ENCODE measurements around the gene PRODH2.
"Not testable (repeated sequence)": the region's sequence is repeated elsewhere in the genome, so short reads cannot be mapped to it uniquely, and the experiment has no call there.

PRODH2 gene

GRCh38 chr19:35842666-35843272 is 30.1 kb upstream of the PRODH2 start:
- no peak for DNase-seq (ENCODE audit: low spot score)

DNA sequence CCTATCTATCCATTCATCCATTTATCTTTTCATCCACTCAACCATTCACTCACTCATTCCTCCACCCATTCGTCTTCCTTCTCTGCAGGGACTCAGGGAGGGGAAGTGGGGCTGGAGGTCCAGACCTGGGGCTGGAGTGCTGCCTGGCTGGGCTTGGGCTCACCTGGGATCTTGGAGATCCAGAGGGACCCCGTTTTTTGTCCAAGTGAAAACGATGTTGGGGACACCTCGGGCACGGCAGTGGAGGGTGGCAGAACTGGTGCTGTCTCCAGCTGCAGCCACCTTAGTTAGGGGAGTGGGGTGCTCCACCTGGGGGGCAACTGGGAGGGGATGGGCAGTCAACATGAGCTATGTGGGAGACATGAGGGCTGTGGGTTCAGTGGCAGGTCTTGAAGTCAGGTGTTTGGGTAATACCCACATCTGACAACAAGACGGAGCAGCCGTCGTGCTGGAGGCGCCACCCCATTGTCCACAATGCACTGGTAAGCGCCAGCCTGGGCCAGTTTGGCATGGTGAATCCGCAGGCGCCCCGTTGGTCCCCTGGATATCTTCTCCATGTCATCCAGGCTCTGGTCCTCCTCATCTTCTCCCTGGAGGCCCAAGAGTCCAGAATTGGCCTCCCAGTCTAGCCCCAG is 29.4 kb upstream of the PRODH2 start:
- no peak for DNase-seq (ENCODE audit: low spot score)

GRCh38 chr19:35836096-35836495 is 23.5 kb upstream of the PRODH2 start:
- DNase-seq (ENCODE audit: low spot score) = not testable (repeated sequence)

- no peak for DNase-seq (ENCODE audit: low spot score)
These were observed 21.3 kb upstream of the PRODH2 start for GRCh38 chr19:35833972-35834371.

- DNase-seq (ENCODE audit: low spot score) = no peak
These were observed 19.4 kb upstream of the PRODH2 start for GRCh38 chr19:35832054-35832453.

- no peak for DNase-seq (ENCODE audit: low spot score)
These were observed 18.3 kb upstream of the PRODH2 start for GRCh38 chr19:35830986-35831385.

DNA sequence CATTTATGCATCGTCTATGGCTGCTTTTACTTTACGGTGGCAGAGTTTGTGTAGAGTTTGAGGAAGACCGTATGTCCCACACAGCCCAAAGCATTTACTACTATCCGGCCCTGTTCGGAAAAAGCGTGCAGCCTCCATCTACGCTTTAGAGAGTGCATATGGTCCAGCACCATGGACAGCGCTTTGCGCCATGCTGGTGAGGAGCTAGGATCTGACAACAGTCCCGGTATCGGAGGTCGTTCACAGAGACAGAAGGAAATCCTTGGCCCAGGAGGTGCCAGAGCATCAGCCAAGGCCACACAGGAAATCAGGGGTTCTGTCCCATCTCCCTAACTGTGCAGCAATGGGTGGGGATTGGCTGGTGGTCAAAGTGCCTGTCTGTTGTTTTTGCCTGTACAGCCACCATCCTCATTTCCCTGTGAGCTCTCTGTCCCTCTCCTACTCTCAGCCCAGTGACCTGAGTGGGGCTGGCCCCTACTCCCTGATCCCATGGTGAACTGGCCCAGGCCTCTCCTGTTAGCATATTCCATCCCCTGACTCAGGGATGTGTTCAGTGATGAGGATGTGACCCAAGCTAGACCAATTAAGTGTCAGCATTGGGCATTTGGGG is 16.2 kb upstream of the PRODH2 start:
- DNase-seq (ENCODE audit: low spot score) = no peak

DNA sequence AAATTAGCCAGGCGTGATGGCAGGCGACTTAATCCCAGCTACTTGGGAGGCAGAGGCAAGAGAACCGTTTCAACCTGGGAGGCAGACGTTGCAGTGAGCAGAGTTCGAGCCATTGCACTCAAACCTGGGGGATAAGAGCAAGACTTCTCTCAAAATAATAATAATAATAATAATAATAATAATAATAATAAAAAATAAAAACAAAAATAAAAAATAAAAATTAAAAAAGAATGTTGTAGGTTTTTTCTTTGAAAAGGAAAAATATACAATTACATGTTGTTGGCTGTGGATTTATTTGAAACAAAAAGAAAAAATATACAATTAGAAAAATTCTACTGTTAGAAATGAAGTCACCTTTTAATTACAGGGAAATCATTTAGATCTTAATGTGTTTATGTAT is 11.5 kb upstream of the PRODH2 start:
- no peak for DNase-seq (ENCODE audit: low spot score)

GRCh38 chr19:35822579-35822978 is 9.9 kb upstream of the PRODH2 start:
- DNase-seq (ENCODE audit: low spot score) = no peak

- DNase-seq (ENCODE audit: low spot score) = no peak
These were observed 5.8 kb upstream of the PRODH2 start for GRCh38 chr19:35818445-35818844.

- DNase-seq (ENCODE audit: low spot score) = no peak
These were observed 4.2 kb upstream of the PRODH2 start for GRCh38 chr19:35816846-35817245.

- DNase-seq (ENCODE audit: low spot score) = no peak
These were observed 3.6 kb upstream of the PRODH2 start for GRCh38 chr19:35816262-35816661.

DNA sequence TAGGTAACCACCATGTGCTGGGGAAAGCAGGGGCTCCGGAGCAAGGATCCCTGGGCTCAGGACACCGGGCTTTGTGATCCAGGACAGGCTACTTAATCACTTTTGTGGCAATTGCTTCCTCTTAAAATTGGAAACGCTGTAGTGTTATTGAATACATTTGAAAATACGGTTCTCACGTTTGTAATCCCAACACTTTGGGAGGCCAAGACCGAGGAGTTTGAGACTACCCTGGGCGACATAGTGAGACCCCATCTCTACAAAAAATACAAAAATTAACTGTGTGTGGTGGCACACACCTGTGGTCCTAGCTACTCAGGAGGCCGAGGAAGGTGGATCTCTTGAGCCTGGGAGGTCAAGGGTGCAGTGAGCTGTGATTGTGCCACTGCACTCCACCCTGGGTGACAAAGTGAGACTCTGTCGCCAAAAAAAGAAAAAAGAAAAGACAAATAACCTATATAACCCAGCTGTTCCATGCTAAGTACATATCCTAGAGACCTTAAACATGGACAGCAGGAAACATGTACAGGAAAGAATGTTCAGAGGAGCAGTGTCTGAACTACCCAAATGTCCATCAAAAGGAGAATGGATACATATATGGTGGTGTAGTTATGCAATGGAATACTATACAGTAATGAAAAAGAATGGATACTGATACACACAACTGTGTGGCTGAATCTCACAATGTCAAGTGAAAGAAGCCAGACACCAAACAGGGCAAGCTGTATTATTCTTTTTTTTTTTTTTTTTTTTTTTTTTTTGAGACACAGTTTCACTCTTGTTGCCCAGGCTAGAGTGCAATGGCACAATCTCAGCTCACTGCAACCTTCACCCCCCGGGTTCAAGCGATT is 622 bp upstream of the PRODH2 start:
- DNase-seq (ENCODE audit: low spot score) = no peak

DNA sequence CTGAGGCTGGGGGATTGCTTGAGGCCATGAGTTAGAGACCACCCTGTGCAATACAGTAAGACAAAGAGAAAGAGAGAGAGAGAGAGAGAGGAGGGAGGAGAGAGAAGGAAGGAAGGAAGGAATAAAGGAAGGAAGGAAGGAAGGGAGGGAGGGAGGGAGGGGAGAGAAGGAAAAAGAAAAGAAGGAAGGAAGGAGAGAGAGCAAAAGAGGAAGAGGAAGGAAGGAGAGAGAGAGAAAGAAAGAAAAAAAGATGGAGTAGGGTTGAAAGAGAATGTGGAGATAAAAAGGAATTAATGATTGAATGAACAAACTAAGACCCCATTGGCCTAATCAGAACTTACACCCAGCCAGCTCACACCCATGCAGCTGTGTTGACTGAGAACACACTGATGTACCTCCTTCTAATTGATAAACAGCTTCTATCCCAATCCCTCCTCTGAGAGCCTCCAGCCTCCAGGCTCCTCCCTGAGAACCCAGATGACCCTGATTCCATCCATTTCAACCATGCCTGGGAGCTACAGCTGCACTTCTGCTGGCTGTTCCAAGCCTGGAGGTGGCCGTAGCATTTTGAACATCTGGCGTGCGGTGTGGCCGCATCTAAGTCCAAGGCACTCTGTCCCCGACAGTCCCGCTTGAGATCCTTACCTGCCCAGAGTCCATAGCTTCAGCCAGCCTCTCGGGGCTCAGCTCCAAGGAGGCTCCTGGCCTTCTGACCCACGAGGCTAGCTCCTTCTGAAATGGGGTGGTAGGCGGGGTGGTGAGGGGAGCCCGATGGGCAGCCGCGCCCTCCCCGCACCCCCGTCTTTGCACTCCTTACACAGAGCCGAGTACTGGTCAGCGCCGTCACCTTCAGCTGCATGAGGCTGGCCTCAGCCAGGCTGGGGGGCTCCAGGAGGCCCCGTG is 1.1 kb downstream of the PRODH2 start:
- no peak for DNase-seq (ENCODE audit: low spot score)

GRCh38 chr19:35807633-35808032 is 5.0 kb downstream of the PRODH2 start:
- DNase-seq (ENCODE audit: low spot score) = no peak

DNA sequence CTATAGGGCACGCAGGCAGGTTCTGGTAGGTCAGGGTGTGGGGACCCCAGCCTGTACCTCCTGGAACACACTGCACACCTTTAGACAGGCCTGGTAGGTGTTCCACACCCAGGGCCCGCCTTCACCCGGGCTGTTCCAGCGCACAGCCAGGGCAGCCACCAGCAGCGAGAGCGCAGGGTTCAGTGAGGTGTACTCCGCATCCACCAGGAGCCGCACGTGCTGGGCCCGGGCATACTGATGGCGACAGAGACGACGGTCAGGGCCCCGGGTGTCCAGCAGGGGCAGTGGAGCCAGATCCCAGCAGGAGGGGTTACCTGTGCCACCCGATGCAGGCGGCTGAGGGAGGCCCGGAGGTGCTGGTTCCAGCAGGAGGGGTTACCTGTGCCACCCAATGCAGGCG is 6.0 kb downstream of the PRODH2 start:
- DNase-seq (ENCODE audit: low spot score) = no peak

DNA sequence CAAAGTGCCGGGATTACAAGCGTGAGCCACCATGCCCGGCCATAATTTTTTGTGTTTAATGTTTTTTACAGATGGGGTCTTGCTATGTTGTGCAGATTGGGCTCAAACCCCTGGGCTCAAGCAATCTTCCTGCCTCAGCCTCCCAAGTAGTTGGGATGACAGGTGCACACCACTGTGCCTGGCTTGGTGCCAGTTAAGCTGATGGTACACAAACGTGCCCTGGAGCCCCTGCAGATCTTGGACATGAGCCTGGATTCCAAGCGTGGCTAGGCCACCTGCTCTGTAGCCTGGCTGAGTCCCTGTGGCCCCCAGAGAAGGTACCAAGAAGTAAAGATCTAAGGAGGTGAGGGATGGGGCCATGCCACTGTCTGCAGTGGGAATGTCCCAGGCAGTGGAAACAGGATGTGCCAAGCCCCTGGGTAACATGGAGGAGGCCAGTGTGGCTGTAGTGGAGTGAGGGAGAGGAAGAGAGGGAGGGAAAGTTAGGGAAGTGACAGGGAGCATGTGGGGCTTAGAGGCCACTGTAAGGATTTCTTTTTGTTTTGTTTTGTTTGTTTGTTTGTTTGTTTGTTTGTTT is 7.0 kb downstream of the PRODH2 start:
- no peak for DNase-seq (ENCODE audit: low spot score)

GRCh38 chr19:35801828-35802227 is 10.8 kb downstream of the PRODH2 start:
- no peak for DNase-seq (ENCODE audit: low spot score)

DNA sequence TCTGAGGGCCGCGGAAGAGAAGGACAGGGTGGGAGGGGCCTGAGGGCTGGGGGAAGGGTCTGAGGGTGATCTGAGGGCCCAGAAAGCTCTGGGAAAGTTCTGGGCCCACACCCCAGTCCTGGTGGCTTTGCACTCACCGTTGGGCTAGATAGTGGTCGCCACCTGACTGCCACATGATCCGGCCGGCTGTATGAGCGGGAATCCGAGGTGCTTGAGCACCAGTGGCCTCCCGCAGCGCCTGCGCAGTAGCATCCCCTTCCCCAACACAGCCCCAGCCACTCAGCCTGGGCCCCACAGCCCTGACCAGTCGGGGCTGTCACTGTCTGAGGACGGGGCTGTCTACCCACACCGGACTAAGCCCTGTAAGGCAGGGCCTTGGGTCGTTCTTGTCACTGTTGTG is 15.0 kb downstream of the PRODH2 start:
- no peak for DNase-seq (ENCODE audit: low spot score)

GRCh38 chr19:35796645-35797542 is 15.8 kb downstream of the PRODH2 start:
- no peak for DNase-seq (ENCODE audit: low spot score)

All from D341Med (cell line).